Keratinocyte (primary cell): ENCODE data around the gene EEA1.

Experiments used
- CTCF ChIP-seq, 3 experiments: IDR thresholded peaks in 1 of 3; conservative IDR thresholded peaks in 1 of 3; optimal IDR thresholded peaks in 1 of 3; 2 replicates in 2 of 3; 3 replicates in 1 of 3; pipeline versions ENCODE3 to v1.5.1; 2011; ENCODE audit warnings: low read length in 3 of 3, mild to moderate bottlenecking in 3 of 3, moderate library complexity in 2 of 3, control low read depth in 1 of 3, inconsistent platforms in 1 of 3; ENCODE audit not compliant: insufficient read depth in 2 of 3; ENCODE audit errors: extremely low read depth in 1 of 3
- EZH2 ChIP-seq: IDR thresholded peaks from one replicate; pipeline ENCODE4 v1.6.1; 2012; ENCODE audit warnings: inconsistent platforms, mild to moderate bottlenecking, low read length, moderate library complexity

GRCh38 chr12:92733181-92733580, 195.9 kb downstream of the EEA1 start:
- TF ChIP-seq EZH2 (no peak), CTCF (optimal IDR thresholded peaks at IDR 0.05 in 1 of 3, IDR thresholded peaks at IDR 0.05 in 1 of 3, conservative IDR thresholded peaks at IDR 0.05 in 1 of 3; ENCODE audit: extremely low read depth in 1 of 3, insufficient read depth in 2 of 3, low read length in 3 of 3) (no peak)
